Uterus (tissue), 2 donors: ENCODE data around the gene AP2A1.

Experiments used
- CTCF ChIP-seq, 4 experiments: fragments of 200-600 bp in 2 of 4; fragments of 450-650 bp in 2 of 4; sonication (generic) in 2 of 4; IDR thresholded peaks; one replicate each; pipeline ENCODE4 v1.5.1; 2016 to 2019; ENCODE audit warnings: antibody characterized with exemption in 4 of 4, mild to moderate bottlenecking in 2 of 4, moderate library complexity in 1 of 4
- POLR2A ChIP-seq, 2 donors: fragments of 450-650 bp; IDR thresholded peaks; one replicate each; pipeline ENCODE4 v1.6.1; 2016; ENCODE audit warnings: antibody characterized with exemption in 2 of 2, mild to moderate bottlenecking in 1 of 2, moderate library complexity in 1 of 2

- TF ChIP-seq POLR2A (IDR thresholded peaks at IDR 0.05) (no peak), CTCF (IDR thresholded peaks at IDR 0.05) (no peak)
These were observed 22.1 kb downstream of the AP2A1 start for GRCh38 chr19:49788857-49789256.
